PC-9 (cell line): ENCODE results near the gene DDX55. TPM values are rescaled to one million over a fixed set of nuclear protein-coding genes. Genes with fewer than 3 reads are reported as not detected.

Experiments
- BruUV-seq: library from RNA; stranded (reverse); fragments of 400-500 nt; replicated peaks from 2 replicates; lab custom pipeline; 2021; lab: Mats Ljungman, UMichigan
- CTCF ChIA-PET: fragments of 300-600 bp; sonication (Branson Sonifier 250); formaldehyde crosslinking; loops from one replicate; lab custom pipeline; 2022; ENCODE audit warnings: antibody characterized with exemption; lab: Charles Lee
- POLR2A ChIA-PET: fragments of 300-600 bp; sonication (Branson Sonifier 250); formaldehyde crosslinking; loops from one replicate; lab custom pipeline; 2022; ENCODE audit warnings: antibody characterized with exemption; ENCODE audit not compliant: unreplicated experiment; lab: Charles Lee
- DNase-seq, 2 experiments: peaks; one replicate each; pipeline versions ENCODE4 v3.0.0 to v3.0.0-alpha.2; 2015 to 2022; ENCODE audit warnings: mixed read lengths in 1 of 2
- H2AFZ ChIP-seq: fragments of 200-600 bp; sonication (generic); 2 replicates; pipeline ENCODE4 v1.8.1; 2017; ENCODE audit warnings: antibody characterized with exemption
- H3F3A ChIP-seq: fragments of 200-600 bp; sonication (generic); 2 replicates; pipeline ENCODE4 v1.8.1; 2017; ENCODE audit warnings: antibody characterized with exemption, mild to moderate bottlenecking, low read depth; ENCODE audit not compliant: insufficient read depth
- H3K27ac ChIP-seq: fragments of 200-600 bp; sonication (generic); 2 replicates; pipeline ENCODE4 v1.6.1; 2016; ENCODE audit warnings: mixed run types
- H3K27me3 ChIP-seq: fragments of 200-600 bp; sonication (generic); 2 replicates; pipeline ENCODE4 v1.6.1; 2016; ENCODE audit warnings: low read depth, mixed run types; ENCODE audit not compliant: insufficient read depth
- H3K36me3 ChIP-seq: fragments of 200-600 bp; sonication (generic); 2 replicates; pipeline ENCODE4 v1.6.1; 2016; ENCODE audit warnings: low read depth, mixed run types
- H3K4me1 ChIP-seq: fragments of 200-600 bp; sonication (generic); replicated peaks from 2 replicates; pipeline ENCODE4 v1.6.1; 2016; ENCODE audit warnings: mixed run types; ENCODE audit not compliant: insufficient read depth
- H3K4me2 ChIP-seq: fragments of 200-600 bp; sonication (generic); 2 replicates; pipeline ENCODE4 v1.6.1; 2017; ENCODE audit warnings: mixed run types
- H3K4me3 ChIP-seq: fragments of 200-600 bp; sonication (generic); 2 replicates; pipeline ENCODE4 v1.6.1; 2016; ENCODE audit warnings: mixed run types
- H3K79me2 ChIP-seq: fragments of 200-600 bp; sonication (generic); 2 replicates; pipeline ENCODE4 v1.6.1; 2017; ENCODE audit warnings: low read depth, mixed run types
- H3K9me2 ChIP-seq: fragments of 200-600 bp; sonication (generic); 2 replicates; pipeline ENCODE4 v1.8.1; 2017; ENCODE audit warnings: mild to moderate bottlenecking; ENCODE audit not compliant: insufficient read depth
- H3K9me3 ChIP-seq: fragments of 200-600 bp; sonication (generic); 2 replicates; pipeline ENCODE4 v1.8.1; 2016; ENCODE audit warnings: low read depth; ENCODE audit not compliant: insufficient read depth
- H4K20me1 ChIP-seq: fragments of 200-600 bp; sonication (generic); 2 replicates; pipeline ENCODE4 v1.8.1; 2017; ENCODE audit not compliant: insufficient read depth
- EZH2 ChIP-seq: fragments of 200-600 bp; sonication (generic); IDR thresholded peaks from 2 replicates; pipeline ENCODE4 v1.8.0; 2017; ENCODE audit warnings: antibody characterized with exemption, low read depth
- intact Hi-C: fragments of 100-400 bp; cut with micrococcal nuclease; formaldehyde crosslinking; loops from one replicate; pipeline ENCODE4 v1.10.0; 2022; ENCODE audit not compliant: unreplicated experiment
- total RNA-seq: library from RNA; stranded (reverse); gene quantifications from 2 replicates; pipeline ENCODE4 v1.2.3, GENCODE V29; 2021
- TF ChIP-seq, protein P1 (sequence below): fragments of 200-600 bp; sonication (generic); conservative IDR thresholded peaks from 2 replicates; pipeline ENCODE4 v1.6.1; 2017; ENCODE audit warnings: mixed run types, antibody characterized with exemption, mild to moderate bottlenecking, moderate library complexity

The DDX55 gene
- total RNA-seq, 1 experiment from 2014 or later: 17.5 TPM

DNA sequence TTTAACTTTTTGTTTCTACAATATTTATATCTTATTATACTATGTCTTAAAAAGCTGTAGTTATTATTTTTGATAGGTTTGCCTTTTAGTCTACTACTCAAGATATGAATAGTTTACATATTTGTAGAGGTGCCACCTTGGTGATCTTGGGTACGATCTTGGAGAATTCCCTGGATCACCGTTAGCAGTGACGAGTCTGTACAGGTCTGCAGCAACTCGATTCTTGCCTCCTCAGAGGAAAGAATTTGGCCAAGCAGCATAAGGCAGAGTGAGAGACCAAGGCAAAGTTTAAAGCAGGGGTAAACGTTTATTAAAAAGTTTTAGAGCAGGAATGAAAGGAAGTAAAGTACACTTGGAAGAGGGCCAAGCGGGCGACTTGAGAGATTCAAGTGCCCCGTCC, 65.9 kb downstream of the DDX55 start:
- no peaks in the 10 kb centered on the region for H3K9me2 ChIP-seq
- no peaks in the 10 kb centered on the region for H3K9me3 ChIP-seq
- DNase-seq: no peak
- no peaks in the 10 kb centered on the region for H4K20me1 ChIP-seq
- no peak overlapping the region for H3K4me3 ChIP-seq
- no peak for TF ChIP-seq EZH2
- TF ChIP-seq, protein P1, sequence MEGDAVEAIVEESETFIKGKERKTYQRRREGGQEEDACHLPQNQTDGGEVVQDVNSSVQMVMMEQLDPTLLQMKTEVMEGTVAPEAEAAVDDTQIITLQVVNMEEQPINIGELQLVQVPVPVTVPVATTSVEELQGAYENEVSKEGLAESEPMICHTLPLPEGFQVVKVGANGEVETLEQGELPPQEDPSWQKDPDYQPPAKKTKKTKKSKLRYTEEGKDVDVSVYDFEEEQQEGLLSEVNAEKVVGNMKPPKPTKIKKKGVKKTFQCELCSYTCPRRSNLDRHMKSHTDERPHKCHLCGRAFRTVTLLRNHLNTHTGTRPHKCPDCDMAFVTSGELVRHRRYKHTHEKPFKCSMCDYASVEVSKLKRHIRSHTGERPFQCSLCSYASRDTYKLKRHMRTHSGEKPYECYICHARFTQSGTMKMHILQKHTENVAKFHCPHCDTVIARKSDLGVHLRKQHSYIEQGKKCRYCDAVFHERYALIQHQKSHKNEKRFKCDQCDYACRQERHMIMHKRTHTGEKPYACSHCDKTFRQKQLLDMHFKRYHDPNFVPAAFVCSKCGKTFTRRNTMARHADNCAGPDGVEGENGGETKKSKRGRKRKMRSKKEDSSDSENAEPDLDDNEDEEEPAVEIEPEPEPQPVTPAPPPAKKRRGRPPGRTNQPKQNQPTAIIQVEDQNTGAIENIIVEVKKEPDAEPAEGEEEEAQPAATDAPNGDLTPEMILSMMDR: no peak
- 0 out of 2 replicates have a peak, but pooled peaks cover 5% of the 10 kb centered on the region for H3F3A ChIP-seq
- peaks cover 6% of the 10 kb centered on the region; the same call in 1 of the 2 replicates for H3K4me1 ChIP-seq
- intact Hi-C loops: no loop called here
- H3K4me2 ChIP-seq: no peak overlapping the region
- H3K27ac ChIP-seq: no peak overlapping the region
- H3K36me3 ChIP-seq: no peaks in the 10 kb centered on the region
- BruUV-seq: no TSS peak
- no peaks in the 10 kb centered on the region for H3K79me2 ChIP-seq
- no peak overlapping the region for H2AFZ ChIP-seq
- ChIA-PET CTCF (no interaction called here), POLR2A (no interaction called here)
- H3K27me3 ChIP-seq: no peaks in the 10 kb centered on the region

Other genes starting within 250 kb of the DDX55 start
- 31.9 and 43.1 TPM in 2 replicates for gene SBNO1, start 237.3 kb upstream of the DDX55 start, total RNA-seq
- 43.7 and 54.2 TPM in 2 replicates for gene KMT5A, start 218.0 kb upstream of the DDX55 start, total RNA-seq
- gene RILPL2, start 165.4 kb upstream of the DDX55 start, total RNA-seq: 3.6 and 4.3 TPM in 2 replicates
- 24.3 and 28.6 TPM in 2 replicates for gene SNRNP35, start 144.0 kb upstream of the DDX55 start, total RNA-seq
- gene RILPL1, start 68.4 kb upstream of the DDX55 start, total RNA-seq: 11.5 and 15.3 TPM in 2 replicates
- 179 and 192 TPM in 2 replicates for gene TMED2, start 17.5 kb upstream of the DDX55 start, total RNA-seq
- gene EIF2B1, start 31.6 kb downstream of the DDX55 start, total RNA-seq: 43.8 and 47.3 TPM in 2 replicates
- 30.3 and 42.9 TPM in 2 replicates for gene GTF2H3, start 31.7 kb downstream of the DDX55 start, total RNA-seq
- gene TCTN2, start 69.0 kb downstream of the DDX55 start, total RNA-seq: 17.1 and 21.9 TPM in 2 replicates
- gene ATP6V0A2, start 110.3 kb downstream of the DDX55 start, total RNA-seq: 13.8 and 16.3 TPM in 2 replicates
- gene DNAH10, start 160.2 kb downstream of the DDX55 start, total RNA-seq: not detected in 2 replicates